GM23248 (cell line): ENCODE results near the gene TRA2A.

ENCODE experiments used
- EZH2 ChIP-seq: fragments of 200-600 bp; sonication (generic); IDR thresholded peaks from 2 replicates; pipeline ENCODE4 v1.6.1; 2018; ENCODE audit warnings: antibody characterized with exemption, mild to moderate bottlenecking; ENCODE audit not compliant: insufficient read depth, poor library complexity, severe bottlenecking
- EZH2phosphoT487 ChIP-seq: fragments of 200-600 bp; sonication (generic); IDR thresholded peaks from 2 replicates; pipeline ENCODE4 v1.6.1; 2018; ENCODE audit warnings: antibody characterized with exemption, moderate library complexity, mild to moderate bottlenecking, low read depth; ENCODE audit not compliant: insufficient read depth

GRCh38 chr7:23545493-23545892 lies 13.7 kb upstream of the TRA2A start:
- TF ChIP-seq EZH2 (no peak), EZH2phosphoT487 (no peak)
